ENCODE measurements around the gene SIPA1L3. TPM values are rescaled to one million over a fixed set of nuclear protein-coding genes. Genes with fewer than 3 reads are reported as not detected.

SIPA1L3 gene
- polyA plus RNA-seq, 1 donor from 2014 or later = 2.8 TPM

DNA sequence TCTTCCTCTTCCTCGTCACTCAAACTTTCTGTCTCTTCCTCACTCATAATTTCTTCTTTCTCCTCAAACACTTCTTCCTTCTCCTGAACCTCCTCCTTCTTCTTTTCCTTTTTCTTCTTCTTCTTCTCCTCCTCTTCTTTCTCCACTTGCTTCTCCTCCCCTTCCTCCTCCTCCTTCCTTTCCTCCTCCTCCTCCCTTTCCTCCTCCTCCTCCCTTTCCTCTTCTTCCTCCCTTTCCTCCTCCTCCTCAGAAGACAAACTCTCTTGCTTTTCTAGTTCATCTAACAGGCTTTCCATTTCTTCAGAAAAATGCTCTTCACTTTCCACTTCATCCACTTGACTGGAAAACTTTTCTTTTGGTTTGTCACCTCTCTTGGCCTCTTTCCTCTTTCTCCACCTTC, 20.4 kb upstream of the SIPA1L3 start:
- Histone ChIP-seq H2AFZ (ENCODE audit: low read depth, low read length) (no peak overlapping the region), H3K9me3 (ENCODE audit: low read length) (no peaks in the 10 kb centered on the region), H3F3A (ENCODE audit: insufficient read depth, low read length, poor library complexity, severe bottlenecking) (no peaks in the 10 kb centered on the region), H3K36me3 (ENCODE audit: insufficient read depth, low read length) (no peaks in the 10 kb centered on the region), H3K4me2 (ENCODE audit: low read length) (no peak overlapping the region), H3K9ac (ENCODE audit: low read length) (no peak overlapping the region), H4K20me1 (ENCODE audit: insufficient read depth) (no peaks in the 10 kb centered on the region), H3K27me3 (ENCODE audit: insufficient read depth, low read depth, low read length) (no peaks in the 10 kb centered on the region), H3K4me3 (ENCODE audit: low read length) (no peak overlapping the region), H3K79me2 (replicated peaks; ENCODE audit: insufficient read depth, low read length) (no peaks in the 10 kb centered on the region), H3K9me2 (ENCODE audit: insufficient read depth, low read length) (no peaks in the 10 kb centered on the region), H3K27ac (ENCODE audit: low read length) (no peak overlapping the region)
- TF ChIP-seq, protein P1, sequence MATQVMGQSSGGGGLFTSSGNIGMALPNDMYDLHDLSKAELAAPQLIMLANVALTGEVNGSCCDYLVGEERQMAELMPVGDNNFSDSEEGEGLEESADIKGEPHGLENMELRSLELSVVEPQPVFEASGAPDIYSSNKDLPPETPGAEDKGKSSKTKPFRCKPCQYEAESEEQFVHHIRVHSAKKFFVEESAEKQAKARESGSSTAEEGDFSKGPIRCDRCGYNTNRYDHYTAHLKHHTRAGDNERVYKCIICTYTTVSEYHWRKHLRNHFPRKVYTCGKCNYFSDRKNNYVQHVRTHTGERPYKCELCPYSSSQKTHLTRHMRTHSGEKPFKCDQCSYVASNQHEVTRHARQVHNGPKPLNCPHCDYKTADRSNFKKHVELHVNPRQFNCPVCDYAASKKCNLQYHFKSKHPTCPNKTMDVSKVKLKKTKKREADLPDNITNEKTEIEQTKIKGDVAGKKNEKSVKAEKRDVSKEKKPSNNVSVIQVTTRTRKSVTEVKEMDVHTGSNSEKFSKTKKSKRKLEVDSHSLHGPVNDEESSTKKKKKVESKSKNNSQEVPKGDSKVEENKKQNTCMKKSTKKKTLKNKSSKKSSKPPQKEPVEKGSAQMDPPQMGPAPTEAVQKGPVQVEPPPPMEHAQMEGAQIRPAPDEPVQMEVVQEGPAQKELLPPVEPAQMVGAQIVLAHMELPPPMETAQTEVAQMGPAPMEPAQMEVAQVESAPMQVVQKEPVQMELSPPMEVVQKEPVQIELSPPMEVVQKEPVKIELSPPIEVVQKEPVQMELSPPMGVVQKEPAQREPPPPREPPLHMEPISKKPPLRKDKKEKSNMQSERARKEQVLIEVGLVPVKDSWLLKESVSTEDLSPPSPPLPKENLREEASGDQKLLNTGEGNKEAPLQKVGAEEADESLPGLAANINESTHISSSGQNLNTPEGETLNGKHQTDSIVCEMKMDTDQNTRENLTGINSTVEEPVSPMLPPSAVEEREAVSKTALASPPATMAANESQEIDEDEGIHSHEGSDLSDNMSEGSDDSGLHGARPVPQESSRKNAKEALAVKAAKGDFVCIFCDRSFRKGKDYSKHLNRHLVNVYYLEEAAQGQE (IDR thresholded peaks at IDR 0.05; ENCODE audit: borderline replicate concordance) = no peak
- TF ChIP-seq, protein P2, sequence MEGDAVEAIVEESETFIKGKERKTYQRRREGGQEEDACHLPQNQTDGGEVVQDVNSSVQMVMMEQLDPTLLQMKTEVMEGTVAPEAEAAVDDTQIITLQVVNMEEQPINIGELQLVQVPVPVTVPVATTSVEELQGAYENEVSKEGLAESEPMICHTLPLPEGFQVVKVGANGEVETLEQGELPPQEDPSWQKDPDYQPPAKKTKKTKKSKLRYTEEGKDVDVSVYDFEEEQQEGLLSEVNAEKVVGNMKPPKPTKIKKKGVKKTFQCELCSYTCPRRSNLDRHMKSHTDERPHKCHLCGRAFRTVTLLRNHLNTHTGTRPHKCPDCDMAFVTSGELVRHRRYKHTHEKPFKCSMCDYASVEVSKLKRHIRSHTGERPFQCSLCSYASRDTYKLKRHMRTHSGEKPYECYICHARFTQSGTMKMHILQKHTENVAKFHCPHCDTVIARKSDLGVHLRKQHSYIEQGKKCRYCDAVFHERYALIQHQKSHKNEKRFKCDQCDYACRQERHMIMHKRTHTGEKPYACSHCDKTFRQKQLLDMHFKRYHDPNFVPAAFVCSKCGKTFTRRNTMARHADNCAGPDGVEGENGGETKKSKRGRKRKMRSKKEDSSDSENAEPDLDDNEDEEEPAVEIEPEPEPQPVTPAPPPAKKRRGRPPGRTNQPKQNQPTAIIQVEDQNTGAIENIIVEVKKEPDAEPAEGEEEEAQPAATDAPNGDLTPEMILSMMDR (IDR thresholded peaks at IDR 0.05; ENCODE audit: poor library complexity, severe bottlenecking) = no peak
- no peak for TF ChIP-seq TAF1 (IDR thresholded peaks at IDR 0.05; ENCODE audit: low read depth)
- no peak for TF ChIP-seq POLR2AphosphoS5 (IDR thresholded peaks at IDR 0.05)
- TF ChIP-seq MXI1 (conservative IDR thresholded peaks at IDR 0.05; ENCODE audit: poor library complexity, severe bottlenecking) = no peak
- TF ChIP-seq SMC3 (conservative IDR thresholded peaks at IDR 0.05; ENCODE audit: poor library complexity) = no peak

DNA sequence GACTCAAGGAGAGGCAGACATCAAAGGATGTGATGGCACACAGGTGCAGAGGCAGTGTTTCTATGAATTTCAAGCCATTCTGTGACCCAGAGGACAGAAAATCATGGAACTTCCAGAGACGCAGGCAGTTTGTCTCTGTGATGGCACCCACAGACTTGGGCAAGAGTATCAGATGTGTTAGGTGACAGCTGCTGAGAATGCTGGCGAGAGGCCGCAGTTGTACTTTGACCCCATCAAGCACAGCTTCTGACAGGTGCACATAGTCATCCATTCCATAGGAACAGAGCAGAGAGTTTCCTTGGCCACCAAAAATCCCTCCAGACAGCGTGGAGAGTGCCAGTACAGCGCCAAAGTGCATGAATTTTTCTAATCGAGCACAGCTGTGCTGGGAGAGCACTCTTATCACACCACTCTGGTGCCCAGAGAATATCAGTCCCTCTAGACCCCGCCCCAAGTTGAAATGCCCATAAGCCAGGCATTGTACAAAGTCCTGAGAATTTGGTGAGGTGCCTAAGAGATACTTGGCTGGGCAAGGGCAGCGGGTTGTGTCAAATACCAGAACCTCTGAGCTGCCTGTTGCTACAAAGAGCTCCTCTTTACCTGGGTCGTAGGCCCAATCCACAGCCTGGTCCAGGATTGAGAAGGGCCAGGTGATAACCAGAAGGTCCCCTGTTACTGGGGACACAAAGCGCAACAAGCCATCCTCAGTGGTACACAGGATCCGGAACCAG, 13.0 kb upstream of the SIPA1L3 start:
- Histone ChIP-seq H3K9me3 (ENCODE audit: low read length) (no peaks in the 10 kb centered on the region), H3K9ac (ENCODE audit: low read length) (no peak overlapping the region), H3K4me3 (ENCODE audit: low read length) (no peak overlapping the region), H3K27ac (ENCODE audit: low read length) (no peak overlapping the region), H3K36me3 (ENCODE audit: insufficient read depth, low read length) (no peaks in the 10 kb centered on the region), H3F3A (ENCODE audit: insufficient read depth, low read length, poor library complexity, severe bottlenecking) (no peaks in the 10 kb centered on the region), H3K9me2 (ENCODE audit: insufficient read depth, low read length) (no peaks in the 10 kb centered on the region), H3K27me3 (ENCODE audit: insufficient read depth, low read depth, low read length) (no peaks in the 10 kb centered on the region), H3K4me2 (ENCODE audit: low read length) (no peak overlapping the region), H3K79me2 (replicated peaks; ENCODE audit: insufficient read depth, low read length) (no peaks in the 10 kb centered on the region), H2AFZ (ENCODE audit: low read depth, low read length) (no peak overlapping the region), H4K20me1 (ENCODE audit: insufficient read depth) (no peaks in the 10 kb centered on the region)
- TF ChIP-seq SMC3 (conservative IDR thresholded peaks at IDR 0.05; ENCODE audit: poor library complexity) (no peak), POLR2AphosphoS5 (IDR thresholded peaks at IDR 0.05) (no peak), EP300 (conservative IDR thresholded peaks at IDR 0.05; ENCODE audit: poor library complexity, severe bottlenecking) (no peak), TAF1 (IDR thresholded peaks at IDR 0.05; ENCODE audit: low read depth) (no peak), RAD21 (conservative IDR thresholded peaks at IDR 0.05) (no peak), MXI1 (conservative IDR thresholded peaks at IDR 0.05; ENCODE audit: poor library complexity, severe bottlenecking) (no peak), EZH2 (IDR thresholded peaks at IDR 0.05; ENCODE audit: borderline replicate concordance, insufficient read depth, low read length, poor library complexity, severe bottlenecking) (no peak)
- TF ChIP-seq, protein P2 (IDR thresholded peaks at IDR 0.05; ENCODE audit: poor library complexity, severe bottlenecking) = no peak
- TF ChIP-seq, protein P1 (IDR thresholded peaks at IDR 0.05; ENCODE audit: borderline replicate concordance) = no peak

All from neural cell (in vitro differentiated cells).